GM12872 (cell line): ENCODE data around the gene STPG3.

Experiments used
- CTCF ChIP-seq: IDR thresholded peaks from 3 replicates; pipeline ENCODE4 v1.5.1; 2011; ENCODE audit warnings: low read depth, mild to moderate bottlenecking, low read length, moderate library complexity; ENCODE audit not compliant: insufficient read depth

The STPG3 gene

DNA sequence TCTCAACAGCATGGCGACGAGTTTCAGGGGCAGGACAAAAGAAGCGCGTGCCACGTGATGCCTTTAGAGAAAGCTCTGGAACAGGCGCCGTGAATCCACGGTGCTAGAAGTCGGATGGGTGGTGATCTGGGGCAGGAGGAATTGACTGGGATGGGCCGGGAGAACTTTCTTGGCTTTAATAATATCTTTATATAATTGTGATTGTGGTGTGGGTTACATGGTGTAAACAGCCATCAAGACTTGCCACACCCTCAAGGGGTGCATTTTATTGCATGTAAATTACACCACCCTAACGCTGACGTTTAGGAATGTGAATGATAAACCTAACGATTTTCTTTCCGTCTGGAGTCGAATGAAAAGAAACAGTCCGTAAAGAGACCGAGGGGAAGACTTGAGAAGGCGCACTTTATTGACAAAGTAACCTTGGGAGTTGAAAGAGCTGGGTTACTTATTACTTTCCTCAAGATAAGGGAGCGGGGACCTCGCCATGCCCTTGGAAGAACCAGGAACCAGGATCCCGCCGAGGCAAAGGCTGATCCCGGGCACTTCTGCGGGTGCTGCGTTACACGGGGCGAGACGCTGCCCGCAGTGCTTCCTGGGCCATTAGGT, 42.5 kb downstream of the STPG3 start:
- TF ChIP-seq CTCF: no peak

DNA sequence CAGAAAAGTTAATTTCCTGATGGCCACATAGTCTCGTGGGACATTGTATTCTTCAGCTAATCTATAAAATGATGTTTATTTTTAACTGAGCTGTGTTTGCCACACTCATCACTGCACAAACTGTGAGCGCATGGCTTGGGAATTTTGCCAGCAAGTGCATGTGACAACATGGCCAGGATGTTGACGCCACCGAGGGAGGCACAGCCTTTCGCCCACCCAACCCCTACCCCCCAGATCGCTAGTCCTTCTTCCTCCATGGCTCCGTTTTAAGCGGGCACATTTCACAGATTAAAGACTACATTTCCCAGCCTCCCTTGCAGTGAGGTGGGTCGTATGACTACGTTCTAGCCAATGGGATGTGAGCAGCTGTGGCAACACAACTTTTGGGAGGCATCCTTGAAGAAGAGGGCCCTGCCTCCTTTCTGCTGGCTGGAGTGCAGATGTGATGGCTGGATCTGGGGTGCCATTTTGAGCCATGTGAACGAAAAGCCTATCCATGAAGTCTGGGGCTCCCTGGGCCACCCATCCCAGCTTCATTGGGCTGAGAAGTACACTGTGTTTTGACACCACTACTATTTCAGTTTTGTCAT, 43.1 kb downstream of the STPG3 start:
- TF ChIP-seq CTCF: no peak

DNA sequence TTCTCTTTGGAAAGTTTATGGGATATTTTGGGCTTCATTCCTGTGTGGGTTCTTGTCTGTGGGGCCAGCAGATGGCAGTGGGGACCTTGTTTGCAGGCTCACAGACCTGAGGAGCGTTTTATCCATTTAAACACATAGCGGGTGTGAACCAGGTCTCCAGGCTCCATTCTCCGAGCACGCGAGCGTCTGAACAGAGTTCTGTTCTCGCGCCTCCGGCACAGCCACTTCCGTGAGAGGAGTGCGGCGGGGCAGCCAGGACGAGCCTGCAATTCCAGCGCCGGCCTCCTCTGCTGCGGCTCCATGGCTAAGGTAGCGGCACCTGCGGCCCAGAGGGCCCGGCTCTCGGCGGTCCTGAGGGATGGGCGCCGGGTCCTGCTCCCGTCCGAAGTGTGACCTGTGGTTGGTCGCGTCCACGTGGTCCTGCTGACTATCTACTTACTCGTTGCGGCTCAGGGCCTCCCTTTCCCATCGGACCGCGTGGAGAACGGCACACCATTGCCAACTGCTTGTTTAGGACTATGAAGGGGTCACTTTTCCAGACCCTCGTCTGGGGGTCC, 43.7 kb downstream of the STPG3 start:
- TF ChIP-seq CTCF: peak; percentile 27; the same call in 2 of the 3 replicates

DNA sequence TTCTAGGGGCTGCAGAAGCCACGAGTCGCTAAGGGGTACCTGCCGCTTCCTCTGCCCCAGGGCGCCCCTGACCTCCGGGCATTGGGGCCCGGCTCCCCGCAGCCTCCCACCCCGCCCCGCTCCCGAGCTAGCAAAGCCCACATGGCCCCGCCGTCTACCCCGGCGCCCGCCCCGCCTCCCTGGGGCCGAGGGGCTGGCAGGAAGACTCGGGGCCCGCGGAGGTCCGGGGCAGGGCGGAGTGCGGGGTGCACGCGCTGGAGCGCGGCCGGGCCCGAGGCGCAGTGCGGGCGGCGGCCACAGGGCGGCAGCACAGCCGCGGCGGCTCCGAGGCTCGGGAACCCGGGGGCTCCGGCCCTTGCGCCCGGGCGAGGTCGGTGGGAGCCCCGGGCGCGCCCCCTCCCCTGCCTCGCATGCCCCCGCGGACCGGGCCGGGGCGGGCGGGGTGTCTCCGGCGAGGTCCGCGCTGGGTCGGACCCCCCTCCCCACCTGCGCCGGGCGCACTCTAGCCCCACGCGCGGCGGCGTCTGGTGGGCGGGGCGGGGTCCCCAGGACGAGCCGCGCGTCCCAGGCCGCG, 44.2 kb downstream of the STPG3 start:
- peak; percentile 66; the same call in 2 of the 3 replicates for TF ChIP-seq CTCF

- no peak for TF ChIP-seq CTCF
These were observed 45.0 kb downstream of the STPG3 start for GRCh38 chr9:137295849-137296669.

GRCh38 chr9:137296670-137297664, 45.9 kb downstream of the STPG3 start:
- no peak for TF ChIP-seq CTCF
